ENCODE data around the gene UBE2I. TPM values are rescaled to one million over a fixed set of nuclear protein-coding genes. Genes with fewer than 3 reads are reported as not detected.
A peak's percentile ranks its signal among the peaks of the same experiment; 100 is the strongest.

The UBE2I gene
- total RNA-seq, 1 experiment from 2014 or later: 229 TPM

DNA sequence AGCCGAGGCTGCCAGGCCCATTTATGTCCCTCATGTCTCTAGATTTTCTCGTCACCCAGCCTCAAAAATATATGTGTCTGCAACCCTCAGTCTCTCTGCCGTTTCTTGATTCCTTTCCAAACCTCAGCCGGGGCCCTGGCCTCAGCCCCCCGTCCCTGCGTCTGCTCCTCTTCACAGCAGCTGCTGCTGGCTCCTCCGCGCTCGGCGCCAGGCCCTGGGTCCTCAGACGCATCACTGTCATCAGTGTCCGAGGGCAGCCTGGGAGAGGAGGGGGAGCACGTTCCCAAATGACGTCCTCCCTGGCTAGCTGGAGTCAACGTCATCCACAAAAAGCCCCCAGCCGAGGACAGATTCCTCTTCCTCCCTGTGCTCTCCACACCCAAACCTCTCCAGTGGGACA, 39.9 kb downstream of the UBE2I start:
- POLR2A ChIA-PET: no interaction called here
- H3K4me3 Mint-ChIP-seq: no peak overlapping the region
- H3K27me3 Mint-ChIP-seq (ENCODE audit: low read depth): no peaks in the 10 kb centered on the region

GRCh38 chr16:1349951-1350350, 40.5 kb downstream of the UBE2I start:
- Mint-ChIP-seq H3K4me1 (peaks cover 9% of the 10 kb centered on the region), H3K36me3 (no peaks in the 10 kb centered on the region; the same call in 1 of the 2 replicates), H3K9me3 (no peaks in the 10 kb centered on the region), H3K27ac (no peak overlapping the region), H3K27me3 (ENCODE audit: low read depth) (no peaks in the 10 kb centered on the region), H3K4me3 (peak overlapping the region; percentile 76)
- ChIA-PET POLR2A (no interaction called here), CTCF (interaction anchor here (0.5 to 1.6 kb wide), 2 partner anchors 8 to 21 kb away, joined by 3 to 7 read pairs; no protein-coding TSS in a partner anchor)
- ATAC-seq (no peak), DNase-seq (ENCODE audit: low spot score) (no peak)
- TF ChIP-seq OVOL2 (CRISPR knock-in tag; IDR thresholded peaks at IDR 0.05; ENCODE audit: borderline replicate concordance): no peak
- TF ChIP-seq ETV6 (CRISPR knock-in tag; IDR thresholded peaks at IDR 0.05): no peak
- TF ChIP-seq IRF2 (CRISPR knock-in tag; IDR thresholded peaks at IDR 0.05; ENCODE audit: borderline replicate concordance, low read depth): no peak
- TF ChIP-seq USF2 (CRISPR knock-in tag; IDR thresholded peaks at IDR 0.05): no peak
- TF ChIP-seq E2F4 (CRISPR knock-in tag; IDR thresholded peaks at IDR 0.05; ENCODE audit: borderline replicate concordance, low read depth): no peak
- TF ChIP-seq, protein P1, sequence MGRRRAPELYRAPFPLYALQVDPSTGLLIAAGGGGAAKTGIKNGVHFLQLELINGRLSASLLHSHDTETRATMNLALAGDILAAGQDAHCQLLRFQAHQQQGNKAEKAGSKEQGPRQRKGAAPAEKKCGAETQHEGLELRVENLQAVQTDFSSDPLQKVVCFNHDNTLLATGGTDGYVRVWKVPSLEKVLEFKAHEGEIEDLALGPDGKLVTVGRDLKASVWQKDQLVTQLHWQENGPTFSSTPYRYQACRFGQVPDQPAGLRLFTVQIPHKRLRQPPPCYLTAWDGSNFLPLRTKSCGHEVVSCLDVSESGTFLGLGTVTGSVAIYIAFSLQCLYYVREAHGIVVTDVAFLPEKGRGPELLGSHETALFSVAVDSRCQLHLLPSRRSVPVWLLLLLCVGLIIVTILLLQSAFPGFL (CRISPR knock-in tag; IDR thresholded peaks at IDR 0.05; ENCODE audit: borderline replicate concordance): no peak
- TF ChIP-seq, protein P2, sequence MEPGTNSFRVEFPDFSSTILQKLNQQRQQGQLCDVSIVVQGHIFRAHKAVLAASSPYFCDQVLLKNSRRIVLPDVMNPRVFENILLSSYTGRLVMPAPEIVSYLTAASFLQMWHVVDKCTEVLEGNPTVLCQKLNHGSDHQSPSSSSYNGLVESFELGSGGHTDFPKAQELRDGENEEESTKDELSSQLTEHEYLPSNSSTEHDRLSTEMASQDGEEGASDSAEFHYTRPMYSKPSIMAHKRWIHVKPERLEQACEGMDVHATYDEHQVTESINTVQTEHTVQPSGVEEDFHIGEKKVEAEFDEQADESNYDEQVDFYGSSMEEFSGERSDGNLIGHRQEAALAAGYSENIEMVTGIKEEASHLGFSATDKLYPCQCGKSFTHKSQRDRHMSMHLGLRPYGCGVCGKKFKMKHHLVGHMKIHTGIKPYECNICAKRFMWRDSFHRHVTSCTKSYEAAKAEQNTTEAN (CRISPR knock-in tag; IDR thresholded peaks at IDR 0.05): no peak

More for the DNA sequence above, 39.9 kb downstream of the UBE2I start:
- DNase-seq (ENCODE audit: low spot score) (no peak), ATAC-seq (no peak)
- CTCF ChIA-PET: interaction anchor here (1.1 to 1.6 kb wide), 2 partner anchors 8 to 12 kb away, joined by 3 read pairs; no protein-coding TSS in a partner anchor
- Mint-ChIP-seq H3K4me1 (peaks cover 9% of the 10 kb centered on the region), H3K36me3 (no peaks in the 10 kb centered on the region; the same call in 1 of the 2 replicates), H3K27ac (no peak overlapping the region), H3K9me3 (no peaks in the 10 kb centered on the region)
- TF ChIP-seq ZNF416 (CRISPR knock-in tag; IDR thresholded peaks at IDR 0.05) (no peak), NR3C1 (CRISPR knock-in tag; conservative IDR thresholded peaks at IDR 0.05; ENCODE audit: low read depth) (no peak), NR2C2 (CRISPR knock-in tag; IDR thresholded peaks at IDR 0.05) (no peak), NFE2L1 (CRISPR knock-in tag; IDR thresholded peaks at IDR 0.05) (no peak), MXD4 (CRISPR knock-in tag; IDR thresholded peaks at IDR 0.05; ENCODE audit: borderline replicate concordance) (no peak), JAZF1 (CRISPR knock-in tag; IDR thresholded peaks at IDR 0.05) (no peak), SOX15 (CRISPR knock-in tag; IDR thresholded peaks at IDR 0.05) (no peak), NR1H2 (CRISPR knock-in tag; IDR thresholded peaks at IDR 0.05) (no peak), CDX4 (CRISPR knock-in tag; IDR thresholded peaks at IDR 0.05; ENCODE audit: borderline replicate concordance) (no peak), ESRRA (CRISPR knock-in tag; IDR thresholded peaks at IDR 0.05; ENCODE audit: borderline replicate concordance) (no peak), SMAD4 (CRISPR knock-in tag; IDR thresholded peaks at IDR 0.05) (no peak), ERG (CRISPR knock-in tag; IDR thresholded peaks at IDR 0.05) (no peak), PRRX2 (CRISPR knock-in tag; IDR thresholded peaks at IDR 0.05) (no peak), ZNF423 (CRISPR knock-in tag; IDR thresholded peaks at IDR 0.05) (no peak), OVOL2 (CRISPR knock-in tag; IDR thresholded peaks at IDR 0.05; ENCODE audit: borderline replicate concordance) (no peak), MLX (CRISPR knock-in tag; IDR thresholded peaks at IDR 0.05) (no peak), ZNF281 (CRISPR knock-in tag; IDR thresholded peaks at IDR 0.05) (no peak)
- TF ChIP-seq, protein P3, sequence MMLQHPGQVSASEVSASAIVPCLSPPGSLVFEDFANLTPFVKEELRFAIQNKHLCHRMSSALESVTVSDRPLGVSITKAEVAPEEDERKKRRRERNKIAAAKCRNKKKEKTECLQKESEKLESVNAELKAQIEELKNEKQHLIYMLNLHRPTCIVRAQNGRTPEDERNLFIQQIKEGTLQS (CRISPR knock-in tag; conservative IDR thresholded peaks at IDR 0.05): no peak

Data from WTC11 (cell line).